Kidney (tissue), 14 donors: ENCODE measurements around the gene RFTN2. TPM values are rescaled to one million over a fixed set of nuclear protein-coding genes. Genes with fewer than 3 reads are reported as not detected.
A peak's percentile ranks its signal among the peaks of the same experiment; 100 is the strongest.
"Not testable (repeated sequence)": the region's sequence is repeated elsewhere in the genome, so short reads cannot be mapped to it uniquely, and the experiment has no call there.

Experiments
- DNase-seq, 5 donors: peaks; one replicate each; pipeline ENCODE4 v3.0.0-alpha.2; 2013 to 2020
- FAIRE-seq: peaks from 2 replicates; lab custom pipeline; 2012; peaks lifted over from hg19 to GRCh38; lab: Jason Lieb, UNC
- H3K27ac ChIP-seq, 2 donors: one replicate each; pipeline ENCODE4 v1.7.0; 2013; ENCODE audit warnings: low read depth in 2 of 2, low read length in 2 of 2, inconsistent platforms in 1 of 2
- H3K27me3 ChIP-seq: one replicate; pipeline ENCODE4 v1.7.1; 2013; ENCODE audit warnings: low read length, inconsistent platforms; ENCODE audit not compliant: control insufficient read depth, insufficient read depth
- H3K36me3 ChIP-seq, 3 donors: one replicate each; pipeline versions ENCODE4 v1.7.0 to v1.7.1; 2013; ENCODE audit warnings: low read length in 3 of 3, control low read depth in 1 of 3, inconsistent platforms in 1 of 3; ENCODE audit not compliant: insufficient read depth in 3 of 3, control insufficient read depth in 2 of 3
- H3K4me1 ChIP-seq, 3 donors: one replicate each; pipeline versions ENCODE4 v1.7.0 to v1.7.1; 2013; ENCODE audit warnings: low read length in 3 of 3, inconsistent platforms in 1 of 3, low read depth in 1 of 3; ENCODE audit not compliant: control insufficient read depth in 2 of 3, insufficient read depth in 2 of 3
- H3K4me3 ChIP-seq, 3 donors: one replicate each; pipeline versions ENCODE4 v1.7.0 to v1.8.1; 2013; ENCODE audit warnings: low read length in 3 of 3, control low read depth in 1 of 3, inconsistent platforms in 1 of 3
- H3K9ac ChIP-seq, 3 donors: one replicate each; pipeline versions ENCODE4 v1.7.0 to v1.7.1; 2013; ENCODE audit warnings: low read length in 3 of 3, control low read depth in 1 of 3, inconsistent platforms in 1 of 3
- H3K9me3 ChIP-seq, 3 donors: one replicate each; pipeline versions ENCODE4 v1.7.0 to v1.7.1; 2013; ENCODE audit warnings: low read length in 3 of 3, control low read depth in 1 of 3, inconsistent platforms in 1 of 3; ENCODE audit not compliant: control insufficient read depth in 2 of 3, insufficient read depth in 1 of 3
- CTCF ChIP-seq: IDR thresholded peaks from 3 replicates; pipeline ENCODE4 v1.5.1; 2012; ENCODE audit warnings: mild to moderate bottlenecking, moderate library complexity, borderline replicate concordance; ENCODE audit not compliant: insufficient read depth; ENCODE audit errors: extremely low read depth
- intact Hi-C: fragments of 100-400 bp; cut with DNase I; formaldehyde crosslinking; loops from one replicate; pipeline ENCODE4 v1.11.1; 2022
- polyA plus RNA-seq: library from polyadenylated mRNA; stranded (reverse); fragments of 350-450 nt; fragmentation: Illumina TruSeq; extraction: RNeasy Lipid Tissue Mini Kit (QIAGEN cat#74804); gene quantifications from one replicate; pipeline ENCODE4 v1.2.3, GENCODE V29; 2014; ENCODE audit warnings: low read depth, low replicate concordance; ENCODE audit not compliant: insufficient read depth
- total RNA-seq: library from RNA; stranded (reverse); fragmentation: NEBNext Ultra II Directional; extraction: Animal tissue kit (Norgen Biotek cat#: 25700); gene quantifications from one replicate; pipeline ENCODE4 v1.2.1, GENCODE V29; 2021
- donor health status: control.
- donor health status: control.
- donor health status: control.
- donor health status: control.
- donor health status: control.
- donor health status: DM: yes; HTN: yes; CAD: no.
- donor health status: Normal renal cell carcinoma (clear cell type).

RFTN2 gene
- total and polyA plus RNA-seq, 2 donors from 2014 or later = 1.4 to 4.0 TPM

- Histone ChIP-seq H3K4me3 (no peak overlapping the region), H3K9me3 (no peaks in the 10 kb centered on the region), H3K27ac (no peak overlapping the region), H3K9ac (no peak overlapping the region), H3K4me1 (no peaks in the 10 kb centered on the region), H3K27me3 (no peaks in the 10 kb centered on the region), H3K36me3 (peaks cover 0 to 3% (median 0%) of the 10 kb centered on the region in 3 donors)
- DNase-seq = peak in 2 of 5 donors; percentile 3 to 20
- TF ChIP-seq CTCF = no peak
- no peak for FAIRE-seq
- intact Hi-C loops = no loop called here
Observed at GRCh38 chr2:197556456-197556855, 118.9 kb downstream of the RFTN2 start.

- Histone ChIP-seq H3K4me3 (no peak overlapping the region), H3K4me1 (no peaks in the 10 kb centered on the region), H3K27ac (no peak overlapping the region), H3K9ac (no peak overlapping the region), H3K36me3 (peaks cover 0 to 4% (median 0%) of the 10 kb centered on the region in 3 donors), H3K27me3 (no peaks in the 10 kb centered on the region), H3K9me3 (no peaks in the 10 kb centered on the region)
- DNase-seq (no peak), FAIRE-seq (no peak)
- no peak for TF ChIP-seq CTCF
- intact Hi-C loops = no loop called here
Observed at GRCh38 chr2:197555467-197555866, 119.9 kb downstream of the RFTN2 start.

- H3K4me1 ChIP-seq, H3K27ac ChIP-seq, H3K9ac ChIP-seq, intact Hi-C loops, FAIRE-seq, H3K4me3 ChIP-seq, DNase-seq, H3K27me3 ChIP-seq, H3K9me3 ChIP-seq: not testable (repeated sequence)
- H3K36me3 ChIP-seq = peaks cover 0 to 11% (median 4%) of the 10 kb centered on the region in 3 donors
Observed at GRCh38 chr2:197551260-197551659, 124.1 kb downstream of the RFTN2 start.

- no peak for FAIRE-seq
- peaks cover 0 to 15% (median 4%) of the 10 kb centered on the region in 3 donors for H3K36me3 ChIP-seq
- H3K27me3 ChIP-seq = no peaks in the 10 kb centered on the region
- H3K4me1 ChIP-seq = no peaks in the 10 kb centered on the region
- no peak for DNase-seq
- intact Hi-C loops = no loop called here
- no peak overlapping the region for H3K27ac ChIP-seq
- no peaks in the 10 kb centered on the region for H3K9me3 ChIP-seq
- no peak for TF ChIP-seq CTCF
- H3K9ac ChIP-seq = no peak overlapping the region
- H3K4me3 ChIP-seq = no peak overlapping the region
Observed at GRCh38 chr2:197548582-197548981, 126.8 kb downstream of the RFTN2 start.
